ENCODE results near the gene EYS. TPM values are rescaled to one million over a fixed set of nuclear protein-coding genes. Genes with fewer than 3 reads are reported as not detected.

The EYS gene
- total RNA-seq, 1 experiment from 2014 or later = not detected

- Histone ChIP-seq H3K27me3 (ENCODE audit: insufficient read depth, low read length) (no peaks in the 10 kb centered on the region), H3K27ac (ENCODE audit: low read depth, low read length) (no peak overlapping the region), H3K36me3 (ENCODE audit: control insufficient read depth in 1 of 2, insufficient read depth in 2 of 2, low read length in 2 of 2) (no peaks in the 10 kb centered on the region), H3K79me2 (ENCODE audit: insufficient read depth, low read length) (no peaks in the 10 kb centered on the region), H3K4me2 (ENCODE audit: low read length) (no peak overlapping the region), H3K9me2 (ENCODE audit: insufficient read depth) (no peaks in the 10 kb centered on the region), H3K9ac (ENCODE audit: low read length) (no peak overlapping the region), H3K4me3 (replicated peaks in 1 of 2; ENCODE audit: low read depth in 1 of 2, low read length in 2 of 2) (no peak overlapping the region), H2AFZ (ENCODE audit: low read depth, low read length, poor library complexity, severe bottlenecking) (no peak overlapping the region), H3K4me1 (ENCODE audit: control insufficient read depth in 1 of 2, insufficient read depth in 2 of 2, low read length in 2 of 2) (no peaks in the 10 kb centered on the region), H4K20me1 (ENCODE audit: insufficient read depth) (no peaks in the 10 kb centered on the region; the same call in 1 of the 2 replicates), H3K9me3 (ENCODE audit: control insufficient read depth in 1 of 2, insufficient read depth in 1 of 2, low read depth in 1 of 2, low read length in 2 of 2) (peaks cover 14 to 17% of the 10 kb centered on the region in 2 experiments; a peak in 2 of 4 replicates)
- DNase-seq (ENCODE audit: low read depth, low spot score) = no peak
- TF ChIP-seq TCF7L2 (IDR thresholded peaks at IDR 0.05; ENCODE audit: borderline replicate concordance, extremely low read depth, insufficient read depth, insufficient read length) = no peak
- TF ChIP-seq POLR2A (IDR thresholded peaks at IDR 0.05; ENCODE audit: borderline replicate concordance, extremely low read depth, insufficient read depth, insufficient read length) = no peak
- no peak for TF ChIP-seq EGR1 (IDR thresholded peaks at IDR 0.05; ENCODE audit: low read depth)
- CTCF ChIA-PET = no interaction called here
- ATAC-seq = no peak
- POLR2A ChIA-PET = no interaction called here
- BruUV-seq (replicated peaks) = no TSS peak
- intact Hi-C loops (cut with micrococcal nuclease) = no loop called here
- RAD21 ChIA-PET (ENCODE audit: low non-redundant PET in 1 of 2, low total read pairs in 2 of 2, uncharacterized antibody in 2 of 2, unreplicated experiment in 2 of 2) = no interaction called here
Measured at GRCh38 chr6:65112435-65112834, 594.6 kb downstream of the EYS start.

GRCh38 chr6:65110031-65110430 lies 597.0 kb downstream of the EYS start:
- Histone ChIP-seq H3K4me2 (ENCODE audit: low read length) (no peak overlapping the region), H3K27ac (ENCODE audit: low read depth, low read length) (no peak overlapping the region), H3K79me2 (ENCODE audit: insufficient read depth, low read length) (no peaks in the 10 kb centered on the region), H3K36me3 (ENCODE audit: control insufficient read depth in 1 of 2, insufficient read depth in 2 of 2, low read length in 2 of 2) (no peaks in the 10 kb centered on the region), H4K20me1 (ENCODE audit: insufficient read depth) (no peaks in the 10 kb centered on the region; the same call in 1 of the 2 replicates), H3K4me3 (replicated peaks in 1 of 2; ENCODE audit: low read depth in 1 of 2, low read length in 2 of 2) (no peak overlapping the region), H3K9me2 (ENCODE audit: insufficient read depth) (no peaks in the 10 kb centered on the region), H3K9me3 (ENCODE audit: control insufficient read depth in 1 of 2, insufficient read depth in 1 of 2, low read depth in 1 of 2, low read length in 2 of 2) (peaks cover 12% of the 10 kb centered on the region in 2 experiments; a peak in 2 of 4 replicates), H3K9ac (ENCODE audit: low read length) (no peak overlapping the region), H2AFZ (ENCODE audit: low read depth, low read length, poor library complexity, severe bottlenecking) (no peak overlapping the region), H3K27me3 (ENCODE audit: insufficient read depth, low read length) (no peaks in the 10 kb centered on the region), H3K4me1 (ENCODE audit: control insufficient read depth in 1 of 2, insufficient read depth in 2 of 2, low read length in 2 of 2) (no peaks in the 10 kb centered on the region)
- TF ChIP-seq EZH2phosphoT487 (IDR thresholded peaks at IDR 0.05; ENCODE audit: borderline replicate concordance) (no peak), RAD21 (IDR thresholded peaks at IDR 0.05; ENCODE audit: low read depth) (no peak), CTCF (IDR thresholded peaks at IDR 0.05 in 2 of 3, conservative IDR thresholded peaks at IDR 0.05 in 1 of 3; ENCODE audit: borderline replicate concordance in 1 of 3, insufficient read depth in 1 of 3, low read depth in 2 of 3, low read length in 2 of 3) (no peak), ATF3 (IDR thresholded peaks at IDR 0.05) (no peak), POLR2A (IDR thresholded peaks at IDR 0.05; ENCODE audit: borderline replicate concordance, extremely low read depth, insufficient read depth, insufficient read length) (no peak), ZNF274 (IDR thresholded peaks at IDR 0.05; ENCODE audit: low read depth, low read length) (no peak), ELF1 (IDR thresholded peaks at IDR 0.05; ENCODE audit: borderline replicate concordance, low read depth) (no peak), ZBTB33 (IDR thresholded peaks at IDR 0.05; ENCODE audit: extremely low read depth, insufficient replicate concordance, low read length) (no peak)
- CTCF ChIA-PET = no interaction called here
- DNase-seq (ENCODE audit: low read depth, low spot score) = no peak
- BruUV-seq (replicated peaks) = no TSS peak
- intact Hi-C loops (cut with micrococcal nuclease) = no loop called here
- POLR2A ChIA-PET = no interaction called here
- RAD21 ChIA-PET (ENCODE audit: low non-redundant PET in 1 of 2, low total read pairs in 2 of 2, uncharacterized antibody in 2 of 2, unreplicated experiment in 2 of 2) = no interaction called here
- ATAC-seq = no peak
